ENCODE measurements around the gene FCHO1.

FCHO1 gene

DNA sequence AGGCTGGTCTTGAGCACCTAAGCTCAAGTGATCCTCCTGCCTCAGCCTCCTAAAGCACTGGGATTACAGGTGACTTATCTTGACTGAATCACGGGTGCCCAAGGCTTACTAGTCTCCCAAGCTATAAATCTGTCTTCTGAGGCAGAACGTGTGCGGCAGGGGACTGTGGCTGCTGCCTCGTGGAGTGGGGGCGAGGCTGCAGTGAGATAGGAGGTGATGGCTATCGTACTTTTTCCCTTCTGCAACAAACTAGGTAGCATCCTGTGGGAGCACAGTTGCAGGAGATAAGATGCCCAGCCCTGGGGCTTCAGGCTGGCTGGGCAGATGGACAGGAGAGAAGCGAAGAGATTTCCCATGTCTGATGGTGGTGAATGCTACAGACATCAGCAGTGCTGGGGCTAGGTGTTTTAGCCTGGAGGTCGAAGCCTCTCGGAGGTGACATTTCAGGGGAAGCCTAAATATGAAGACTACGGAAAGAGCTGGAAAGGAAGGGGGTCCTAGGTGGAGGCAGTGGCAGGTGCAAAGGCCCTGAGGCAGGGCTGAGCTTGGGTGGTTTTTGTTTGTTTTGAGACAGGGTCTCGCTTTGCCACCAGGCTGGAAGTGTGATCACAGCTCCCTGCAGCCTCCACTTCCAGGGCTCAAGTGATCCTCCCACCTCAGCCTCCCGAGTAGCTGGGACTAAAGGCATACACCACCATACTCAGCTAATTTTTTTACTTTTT, 51.0 kb downstream of the FCHO1 start:
- no peaks in the 10 kb centered on the region for H3K9me3 ChIP-seq (replicated peaks; ENCODE audit: low read length)
- H3K4me3 ChIP-seq (ENCODE audit: low read length), result no peak overlapping the region
- no peaks in the 10 kb centered on the region for H3K36me3 ChIP-seq (ENCODE audit: insufficient read depth, low read length)
- H3K4me1 ChIP-seq (ENCODE audit: control insufficient read depth, insufficient read depth, low read length), result peaks cover 4% of the 10 kb centered on the region
- H3K27me3 ChIP-seq (ENCODE audit: control insufficient read depth, insufficient read depth, low read length), result peaks cover 27% of the 10 kb centered on the region
- H3K4me2 ChIP-seq (ENCODE audit: low read length), result no peak overlapping the region
- H3K9ac ChIP-seq (ENCODE audit: low read depth, low read length), result no peak overlapping the region

DNA sequence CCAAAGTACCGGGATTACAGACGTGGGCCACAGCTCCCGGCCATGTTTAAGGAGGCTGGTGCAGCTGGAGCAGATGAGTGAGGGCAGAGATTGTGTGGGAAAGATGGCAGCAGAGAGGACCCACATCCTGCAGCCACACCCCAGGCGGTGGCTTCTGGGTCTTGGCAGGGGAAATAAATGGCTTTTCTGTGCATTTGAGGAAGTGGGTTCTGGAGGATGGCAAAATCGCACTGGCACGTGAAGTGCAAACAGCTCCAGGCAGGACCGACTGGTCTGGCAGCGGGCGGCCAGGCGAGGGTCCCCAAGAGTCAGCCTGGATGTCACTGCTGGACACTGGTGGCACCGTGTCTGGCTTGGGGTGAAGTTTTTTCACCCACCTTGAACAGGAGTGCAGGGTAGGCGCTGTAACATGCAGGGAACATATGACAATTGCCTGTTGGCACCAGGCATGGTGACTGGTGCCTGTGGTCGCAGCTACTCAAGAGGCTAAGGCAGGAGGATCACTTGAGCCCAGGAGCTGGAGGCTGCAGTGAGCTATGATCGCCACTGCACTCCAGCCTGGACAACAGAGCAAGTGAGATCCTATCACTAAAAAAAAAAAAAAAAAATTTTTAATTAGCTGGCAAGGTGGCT, 52.1 kb downstream of the FCHO1 start:
- H3K36me3 ChIP-seq (ENCODE audit: insufficient read depth, low read length), result no peaks in the 10 kb centered on the region
- no peak overlapping the region for H3K4me2 ChIP-seq (ENCODE audit: low read length)
- H3K4me3 ChIP-seq (ENCODE audit: low read length), result no peak overlapping the region
- peaks cover 24% of the 10 kb centered on the region for H3K27me3 ChIP-seq (ENCODE audit: control insufficient read depth, insufficient read depth, low read length)
- H3K4me1 ChIP-seq (ENCODE audit: control insufficient read depth, insufficient read depth, low read length), result no peaks in the 10 kb centered on the region
- no peak overlapping the region for H3K9ac ChIP-seq (ENCODE audit: low read depth, low read length)
- no peaks in the 10 kb centered on the region for H3K9me3 ChIP-seq (replicated peaks; ENCODE audit: low read length)

DNA sequence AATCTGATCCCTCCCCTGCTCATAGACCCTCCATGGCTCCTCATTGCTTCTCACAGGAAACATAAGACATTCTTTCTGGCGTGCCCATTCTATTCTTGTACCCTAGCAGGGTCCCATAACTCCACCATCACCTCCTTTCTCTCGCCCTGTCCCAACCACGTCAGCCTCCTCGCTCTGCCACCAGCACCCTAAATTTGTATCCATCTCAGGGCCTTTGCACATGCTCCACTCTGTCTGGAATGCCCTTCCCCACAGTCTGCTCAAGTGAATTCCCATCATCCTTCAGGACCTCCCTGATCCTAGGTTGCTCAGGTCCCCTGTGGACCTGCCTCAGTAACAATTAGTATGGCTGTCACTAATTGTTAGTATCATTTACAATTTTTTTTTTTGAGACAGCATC, 54.1 kb downstream of the FCHO1 start:
- no peak overlapping the region for H3K9ac ChIP-seq (ENCODE audit: low read depth, low read length)
- H3K4me2 ChIP-seq (ENCODE audit: low read length), result no peak overlapping the region
- no peaks in the 10 kb centered on the region for H3K9me3 ChIP-seq (replicated peaks; ENCODE audit: low read length)
- no peaks in the 10 kb centered on the region for H3K36me3 ChIP-seq (ENCODE audit: insufficient read depth, low read length)
- no peaks in the 10 kb centered on the region for H3K4me1 ChIP-seq (ENCODE audit: control insufficient read depth, insufficient read depth, low read length)
- no peak overlapping the region for H3K4me3 ChIP-seq (ENCODE audit: low read length)
- peaks cover 23% of the 10 kb centered on the region for H3K27me3 ChIP-seq (ENCODE audit: control insufficient read depth, insufficient read depth, low read length)

DNA sequence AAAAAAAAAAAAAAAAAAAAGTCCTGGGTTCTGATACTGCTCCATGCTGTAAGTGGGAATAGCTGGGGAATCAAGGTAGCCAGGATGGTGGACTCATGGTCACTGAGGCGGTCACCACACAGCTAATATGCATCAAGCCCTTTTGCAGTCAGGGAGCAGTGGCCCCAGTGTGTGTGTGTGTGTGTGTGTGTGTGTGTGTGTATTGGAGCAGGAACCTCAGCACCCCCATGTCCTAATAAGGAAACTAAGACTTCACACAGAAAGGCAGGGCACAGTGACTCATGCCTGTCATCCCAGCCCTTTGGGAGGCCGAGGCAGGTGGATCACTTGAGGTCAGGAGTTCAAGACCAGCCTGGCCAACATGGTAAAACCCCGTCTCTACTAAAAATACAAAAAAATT, 55.7 kb downstream of the FCHO1 start:
- no peaks in the 10 kb centered on the region for H3K4me1 ChIP-seq (ENCODE audit: control insufficient read depth, insufficient read depth, low read length)
- peaks cover 25% of the 10 kb centered on the region for H3K27me3 ChIP-seq (ENCODE audit: control insufficient read depth, insufficient read depth, low read length)
- H3K9me3 ChIP-seq (replicated peaks; ENCODE audit: low read length), result no peaks in the 10 kb centered on the region
- H3K36me3 ChIP-seq (ENCODE audit: insufficient read depth, low read length), result no peaks in the 10 kb centered on the region
- H3K4me2 ChIP-seq (ENCODE audit: low read length), result no peak overlapping the region
- H3K9ac ChIP-seq (ENCODE audit: low read depth, low read length), result no peak overlapping the region
- H3K4me3 ChIP-seq (ENCODE audit: low read length), result no peak overlapping the region

DNA sequence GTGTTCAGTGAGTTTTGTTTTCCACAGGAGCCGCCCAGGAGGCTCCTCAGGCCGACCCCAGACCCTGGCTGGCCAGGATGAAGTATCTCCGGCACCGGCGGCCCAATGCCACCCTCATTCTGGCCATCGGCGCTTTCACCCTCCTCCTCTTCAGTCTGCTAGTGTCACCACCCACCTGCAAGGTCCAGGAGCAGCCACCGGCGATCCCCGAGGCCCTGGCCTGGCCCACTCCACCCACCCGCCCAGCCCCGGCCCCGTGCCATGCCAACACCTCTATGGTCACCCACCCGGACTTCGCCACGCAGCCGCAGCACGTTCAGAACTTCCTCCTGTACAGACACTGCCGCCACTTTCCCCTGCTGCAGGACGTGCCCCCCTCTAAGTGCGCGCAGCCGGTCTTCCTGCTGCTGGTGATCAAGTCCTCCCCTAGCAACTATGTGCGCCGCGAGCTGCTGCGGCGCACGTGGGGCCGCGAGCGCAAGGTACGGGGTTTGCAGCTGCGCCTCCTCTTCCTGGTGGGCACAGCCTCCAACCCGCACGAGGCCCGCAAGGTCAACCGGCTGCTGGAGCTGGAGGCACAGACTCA, 56.5 kb downstream of the FCHO1 start:
- Histone ChIP-seq H3K4me3 (ENCODE audit: low read length) (no peak overlapping the region), H3K9ac (ENCODE audit: low read depth, low read length) (no peak overlapping the region), H3K36me3 (ENCODE audit: insufficient read depth, low read length) (no peaks in the 10 kb centered on the region), H3K4me2 (ENCODE audit: low read length) (no peak overlapping the region), H3K4me1 (ENCODE audit: control insufficient read depth, insufficient read depth, low read length) (no peaks in the 10 kb centered on the region), H3K27me3 (ENCODE audit: control insufficient read depth, insufficient read depth, low read length) (peaks cover 23% of the 10 kb centered on the region), H3K9me3 (replicated peaks; ENCODE audit: low read length) (no peaks in the 10 kb centered on the region)

DNA sequence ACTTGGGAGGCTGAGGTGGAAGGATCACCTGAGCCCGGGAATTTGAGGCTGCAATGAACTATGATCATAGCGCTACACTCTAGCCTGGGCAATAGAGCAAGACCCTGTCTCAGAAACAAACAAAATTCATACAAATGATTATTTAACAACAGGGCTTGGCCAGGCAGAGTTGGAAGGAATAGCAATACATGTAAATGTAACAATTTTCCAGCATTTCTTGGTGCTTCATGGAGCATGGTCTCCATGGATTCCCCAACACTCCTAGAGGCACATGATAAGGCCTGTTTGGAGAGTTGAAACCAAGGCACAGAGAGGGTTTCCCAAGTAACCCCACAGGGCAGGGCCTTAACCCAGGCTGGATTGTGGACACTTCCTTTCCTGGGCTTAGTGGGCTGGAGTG, 59.8 kb downstream of the FCHO1 start:
- H3K4me2 ChIP-seq (ENCODE audit: low read length), result no peak overlapping the region

DNA sequence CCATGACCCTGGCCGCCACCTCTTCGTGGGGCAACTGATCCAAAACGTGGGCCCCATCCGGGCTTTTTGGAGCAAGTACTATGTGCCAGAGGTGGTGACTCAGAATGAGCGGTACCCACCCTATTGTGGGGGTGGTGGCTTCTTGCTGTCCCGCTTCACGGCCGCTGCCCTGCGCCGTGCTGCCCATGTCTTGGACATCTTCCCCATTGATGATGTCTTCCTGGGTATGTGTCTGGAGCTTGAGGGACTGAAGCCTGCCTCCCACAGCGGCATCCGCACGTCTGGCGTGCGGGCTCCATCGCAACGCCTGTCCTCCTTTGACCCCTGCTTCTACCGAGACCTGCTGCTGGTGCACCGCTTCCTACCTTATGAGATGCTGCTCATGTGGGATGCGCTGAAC, 60.4 kb downstream of the FCHO1 start:
- peaks cover 2% of the 10 kb centered on the region for H3K9me3 ChIP-seq (replicated peaks; ENCODE audit: low read length)
- no peak overlapping the region for H3K9ac ChIP-seq (ENCODE audit: low read depth, low read length)
- H3K27me3 ChIP-seq (ENCODE audit: control insufficient read depth, insufficient read depth, low read length), result peaks cover 21% of the 10 kb centered on the region
- H3K36me3 ChIP-seq (ENCODE audit: insufficient read depth, low read length), result no peaks in the 10 kb centered on the region
- no peak overlapping the region for H3K4me3 ChIP-seq (ENCODE audit: low read length)
- no peak overlapping the region for H3K4me2 ChIP-seq (ENCODE audit: low read length)
- H3K4me1 ChIP-seq (ENCODE audit: control insufficient read depth, insufficient read depth, low read length), result no peaks in the 10 kb centered on the region

More for the DNA sequence above, 59.8 kb downstream of the FCHO1 start:
- H3K36me3 ChIP-seq (ENCODE audit: insufficient read depth, low read length), result no peaks in the 10 kb centered on the region
- H3K4me1 ChIP-seq (ENCODE audit: control insufficient read depth, insufficient read depth, low read length), result no peaks in the 10 kb centered on the region
- peaks cover 2% of the 10 kb centered on the region for H3K9me3 ChIP-seq (replicated peaks; ENCODE audit: low read length)
- no peak overlapping the region for H3K4me3 ChIP-seq (ENCODE audit: low read length)
- no peak overlapping the region for H3K9ac ChIP-seq (ENCODE audit: low read depth, low read length)
- peaks cover 21% of the 10 kb centered on the region for H3K27me3 ChIP-seq (ENCODE audit: control insufficient read depth, insufficient read depth, low read length)

DNA sequence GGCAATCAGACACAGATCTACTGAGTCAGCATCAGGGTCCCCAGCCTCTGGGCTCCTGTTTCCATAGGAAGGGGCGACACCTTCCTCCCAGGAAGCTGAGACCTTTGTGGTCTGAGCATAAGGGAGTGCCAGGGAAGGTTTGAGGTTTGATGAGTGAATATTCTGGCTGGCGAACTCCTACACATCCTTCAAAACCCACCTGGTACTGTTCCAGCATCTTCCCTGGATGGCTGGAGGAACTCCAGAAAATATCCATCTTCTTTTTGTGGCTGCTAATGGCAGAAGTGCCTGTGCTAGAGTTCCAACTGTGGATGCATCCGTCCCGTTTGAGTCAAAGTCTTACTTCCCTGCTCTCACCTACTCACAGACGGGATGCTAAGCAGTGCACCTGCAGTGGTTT, 60.8 kb downstream of the FCHO1 start:
- H3K27me3 ChIP-seq (ENCODE audit: control insufficient read depth, insufficient read depth, low read length), result peaks cover 21% of the 10 kb centered on the region
- H3K4me2 ChIP-seq (ENCODE audit: low read length), result no peak overlapping the region
- no peaks in the 10 kb centered on the region for H3K4me1 ChIP-seq (ENCODE audit: control insufficient read depth, insufficient read depth, low read length)
- H3K9me3 ChIP-seq (replicated peaks; ENCODE audit: low read length), result peaks cover 2% of the 10 kb centered on the region
- H3K9ac ChIP-seq (ENCODE audit: low read depth, low read length), result no peak overlapping the region
- no peaks in the 10 kb centered on the region for H3K36me3 ChIP-seq (ENCODE audit: insufficient read depth, low read length)
- H3K4me3 ChIP-seq (ENCODE audit: low read length), result no peak overlapping the region

DNA sequence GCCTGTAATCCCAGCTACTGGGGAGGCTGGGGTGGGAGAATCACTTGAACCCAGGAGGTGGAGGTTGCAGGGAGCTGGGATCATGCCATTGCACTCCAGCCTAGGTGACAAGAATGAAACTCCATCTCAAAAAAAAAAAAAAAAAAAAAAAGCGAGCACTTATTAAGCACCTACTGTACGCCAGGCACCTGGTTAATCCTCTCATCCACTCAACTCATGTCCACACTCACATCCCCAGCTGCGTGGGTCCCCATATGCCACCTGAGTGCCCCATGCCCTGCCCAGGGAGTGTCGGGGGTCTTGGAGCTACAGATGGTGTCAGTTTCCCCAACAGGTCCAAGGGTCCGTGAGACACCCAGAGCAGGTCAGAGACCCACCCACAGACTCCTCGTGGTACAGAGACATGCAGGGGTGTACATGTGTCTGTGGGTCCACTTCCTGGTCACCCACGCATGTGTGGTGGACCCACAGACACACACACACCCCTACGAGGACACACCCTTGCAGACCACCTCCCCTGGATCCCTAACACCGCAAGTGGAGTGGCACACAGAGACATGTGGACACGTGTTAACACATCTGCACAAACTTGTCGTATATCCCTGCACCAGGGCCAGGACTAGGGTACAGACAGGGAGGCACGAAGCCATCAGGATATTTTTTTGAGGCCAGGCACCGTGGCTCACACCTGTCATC, 66.5 kb downstream of the FCHO1 start:
- no peak overlapping the region for H3K9ac ChIP-seq (ENCODE audit: low read depth, low read length)
- H3K4me2 ChIP-seq (ENCODE audit: low read length), result no peak overlapping the region
- no peaks in the 10 kb centered on the region for H3K36me3 ChIP-seq (ENCODE audit: insufficient read depth, low read length)
- H3K4me3 ChIP-seq (ENCODE audit: low read length), result no peak overlapping the region
- H3K4me1 ChIP-seq (ENCODE audit: control insufficient read depth, insufficient read depth, low read length), result no peaks in the 10 kb centered on the region
- H3K27me3 ChIP-seq (ENCODE audit: control insufficient read depth, insufficient read depth, low read length), result peaks cover 10% of the 10 kb centered on the region
- H3K9me3 ChIP-seq (replicated peaks; ENCODE audit: low read length), result peaks cover 2% of the 10 kb centered on the region

DNA sequence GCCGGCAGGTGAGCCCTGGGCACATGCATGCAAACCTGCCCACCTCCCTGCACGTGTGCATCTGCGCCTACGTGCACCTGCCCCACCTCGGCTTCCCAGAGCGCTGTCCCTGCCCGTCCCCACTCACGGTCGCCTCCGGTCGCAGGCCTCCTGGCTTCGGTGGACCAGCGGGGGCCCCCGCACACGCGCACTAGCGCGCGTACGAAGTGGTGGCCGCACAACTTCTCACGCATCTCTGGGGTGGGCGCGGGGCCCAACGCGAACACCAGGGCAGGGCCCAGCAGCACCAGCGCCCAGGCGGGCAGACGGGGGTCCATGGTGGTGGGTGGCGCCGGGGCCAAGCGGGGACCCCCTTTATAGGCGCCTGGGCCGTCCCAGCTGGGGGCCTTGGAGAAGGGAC, 69.9 kb downstream of the FCHO1 start, which contains the start of gene INSL3:
Gene INSL3, minus strand, starts transcription at position 330 of the 400 bp plus-strand sequence. Its CDS starts 13 bp downstream, at position 317.
- H3K4me1 ChIP-seq (ENCODE audit: control insufficient read depth, insufficient read depth, low read length), result no peaks in the 10 kb centered on the region
- no peak within 1 kb of the TSS for H3K4me3 ChIP-seq (ENCODE audit: low read length)
- H3K9ac ChIP-seq (ENCODE audit: low read depth, low read length), result no peak within 1 kb of the TSS
- H3K27me3 ChIP-seq (ENCODE audit: control insufficient read depth, insufficient read depth, low read length), result peaks cover 19% of the 10 kb centered on the region
- H3K9me3 ChIP-seq (replicated peaks; ENCODE audit: low read length), result no peaks in the 10 kb centered on the region
- H3K36me3 ChIP-seq (ENCODE audit: insufficient read depth, low read length), result no peaks in the 10 kb centered on the region
- no peak within 1 kb of the TSS for H3K4me2 ChIP-seq (ENCODE audit: low read length)

DNA sequence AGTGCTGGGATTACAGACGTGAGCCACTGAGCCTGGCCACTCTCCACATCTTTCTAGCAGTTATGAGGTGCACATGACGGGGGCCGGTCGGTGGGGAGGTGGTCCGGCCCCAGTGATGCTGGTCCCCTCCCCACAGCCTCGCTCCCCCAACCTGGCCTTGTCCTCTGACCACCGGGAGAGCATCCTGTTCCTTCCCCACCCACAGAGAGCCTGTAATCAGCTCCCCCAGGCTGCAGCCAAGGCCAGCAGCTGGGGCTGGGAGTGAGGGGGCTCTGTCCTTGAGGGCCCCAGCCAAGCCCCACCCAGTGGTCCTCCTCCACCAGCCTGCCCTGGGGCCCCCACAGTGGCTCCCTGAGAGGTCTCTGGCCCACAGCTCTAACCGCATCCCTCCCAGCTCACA, 73.1 kb downstream of the FCHO1 start:
- Histone ChIP-seq H3K9ac (ENCODE audit: low read depth, low read length) (no peak overlapping the region), H3K4me2 (ENCODE audit: low read length) (no peak overlapping the region), H3K4me1 (ENCODE audit: control insufficient read depth, insufficient read depth, low read length) (no peaks in the 10 kb centered on the region), H3K9me3 (replicated peaks; ENCODE audit: low read length) (no peaks in the 10 kb centered on the region), H3K4me3 (ENCODE audit: low read length) (no peak overlapping the region), H3K27me3 (ENCODE audit: control insufficient read depth, insufficient read depth, low read length) (peaks cover 12% of the 10 kb centered on the region), H3K36me3 (ENCODE audit: insufficient read depth, low read length) (no peaks in the 10 kb centered on the region)
